ENCODE data around the gene QSOX2.

QSOX2 gene

GRCh38 chr9:136203408-136204144 is 42.0 kb downstream of the QSOX2 start:
- in situ Hi-C loops (cut with HindIII; ENCODE audit: low sequenced_read_pairs): no loop called here
- no peak overlapping the region for H3K4me3 ChIP-seq (ENCODE audit: low read depth, low read length)
- no peak for TF ChIP-seq CTCF (IDR thresholded peaks at IDR 0.05; ENCODE audit: low read depth, low read length)
- DNase-seq (ENCODE audit: low read depth, low spot score): no peak

DNA sequence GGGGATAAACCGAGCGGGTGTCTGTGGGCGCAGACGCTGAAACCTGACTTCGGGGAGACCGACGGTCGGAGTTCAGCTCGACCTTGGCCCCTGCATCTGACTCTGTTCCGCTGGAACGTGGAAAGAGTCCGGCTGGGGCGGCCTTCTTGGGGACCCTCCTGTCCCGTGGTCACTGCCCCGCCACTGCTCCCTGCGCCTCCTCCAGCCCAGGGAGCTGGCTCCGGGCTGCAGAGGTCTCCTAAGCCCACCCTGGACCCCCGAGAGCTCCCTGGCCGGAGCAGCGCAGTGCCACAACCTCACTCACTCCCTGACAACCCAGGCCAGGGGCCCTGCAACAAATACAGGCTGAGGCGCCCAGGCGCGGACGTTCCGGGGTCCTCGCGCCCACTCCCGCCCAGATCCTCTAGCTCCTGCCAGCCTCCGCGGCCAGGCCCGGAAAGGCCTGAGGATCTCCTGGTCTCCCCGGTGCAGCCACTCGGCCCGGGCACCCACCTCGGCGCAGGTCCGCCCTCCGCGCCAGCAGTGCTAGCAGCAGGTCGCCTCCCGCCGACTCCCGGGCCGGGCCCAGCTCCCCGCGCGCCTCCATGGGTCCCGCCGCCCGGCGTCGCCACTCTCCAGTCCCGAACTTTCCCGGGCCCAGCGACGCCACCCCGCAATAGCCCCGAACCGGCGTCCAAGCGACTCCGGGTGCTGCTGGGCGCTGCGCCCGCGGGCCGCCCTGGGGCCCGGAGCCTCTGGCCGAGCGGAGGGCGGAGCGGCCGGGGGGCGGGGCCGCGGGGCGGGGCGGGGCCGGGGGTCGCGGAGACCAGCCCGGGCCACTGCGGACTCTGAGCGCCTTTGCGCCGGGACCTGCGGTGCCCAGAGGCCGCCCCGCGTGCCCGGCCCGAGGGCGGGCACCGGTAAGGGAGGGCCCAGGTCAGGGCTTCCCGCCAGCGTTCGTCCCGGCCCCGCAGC is 42.9 kb downstream of the QSOX2 start:
- TF ChIP-seq CTCF (IDR thresholded peaks at IDR 0.05; ENCODE audit: low read depth, low read length): no peak
- in situ Hi-C loops (cut with HindIII; ENCODE audit: low sequenced_read_pairs): no loop called here
- DNase-seq (ENCODE audit: low read depth, low spot score): no peak
- H3K4me3 ChIP-seq (ENCODE audit: low read depth, low read length): no peak overlapping the region

- TF ChIP-seq CTCF (IDR thresholded peaks at IDR 0.05; ENCODE audit: low read depth, low read length): no peak
- H3K4me3 ChIP-seq (ENCODE audit: low read depth, low read length): no peak overlapping the region
- in situ Hi-C loops (cut with HindIII; ENCODE audit: low sequenced_read_pairs): no loop called here
- no peak for DNase-seq (ENCODE audit: low read depth, low spot score)
These were observed 43.8 kb downstream of the QSOX2 start for GRCh38 chr9:136201609-136202453.

GRCh38 chr9:136201174-136201573 is 44.4 kb downstream of the QSOX2 start:
- in situ Hi-C loops (cut with HindIII; ENCODE audit: low sequenced_read_pairs): no loop called here
- no peak for TF ChIP-seq CTCF (IDR thresholded peaks at IDR 0.05; ENCODE audit: low read depth, low read length)
- no peak overlapping the region for H3K4me3 ChIP-seq (ENCODE audit: low read depth, low read length)
- DNase-seq (ENCODE audit: low read depth, low spot score): no peak

GRCh38 chr9:136200424-136200823 is 45.2 kb downstream of the QSOX2 start:
- in situ Hi-C loops (cut with HindIII; ENCODE audit: low sequenced_read_pairs): no loop called here

More at GRCh38 chr9:136200424-136200823, 45.2 kb downstream of the QSOX2 start:
- no peak overlapping the region for H3K4me3 ChIP-seq (ENCODE audit: low read depth, low read length)
- TF ChIP-seq CTCF (IDR thresholded peaks at IDR 0.05; ENCODE audit: low read depth, low read length): no peak
- no peak for DNase-seq (ENCODE audit: low read depth, low spot score)
